Adrenal gland (tissue), 12 donors: ENCODE measurements around the gene SIPA1. TPM values are rescaled to one million over a fixed set of nuclear protein-coding genes. Genes with fewer than 3 reads are reported as not detected.

Source experiments
- DNase-seq, 7 donors: peaks; one replicate each; pipeline ENCODE4 v3.0.0-alpha.2; 2019 to 2020
- H3K27ac ChIP-seq, 5 donors: fragments of 200-600 bp; sonication (generic) in 4 of 5; 1 replicate in 3 of 5; 2 replicates in 2 of 5; pipeline versions ENCODE4 v1.5.1 to v1.8.0; 2016 to 2020; ENCODE audit warnings: mild to moderate bottlenecking in 1 of 5
- H3K27me3 ChIP-seq: fragments of 200-600 bp; 2 replicates; pipeline ENCODE4 v1.8.0; 2021
- H3K36me3 ChIP-seq, 2 donors: fragments of 200-600 bp; replicated peaks in 1 of 2; 1 replicate in 1 of 2; 2 replicates in 1 of 2; pipeline versions ENCODE4 v1.5.1 to v1.8.0; 2018 to 2022
- H3K4me1 ChIP-seq, 2 donors: fragments of 200-600 bp; replicated peaks in 1 of 2; 1 replicate in 1 of 2; 2 replicates in 1 of 2; pipeline versions ENCODE4 v1.5.1 to v1.8.0; 2018 to 2021
- H3K4me3 ChIP-seq, 4 donors: fragments of 200-600 bp; sonication (generic) in 3 of 4; one replicate each; pipeline ENCODE4 v1.5.1; 2016 to 2018
- H3K9me3 ChIP-seq, 3 donors: fragments of 200-600 bp; sonication (generic) in 1 of 3; replicated peaks in 1 of 3; 1 replicate in 2 of 3; 2 replicates in 1 of 3; pipeline versions ENCODE4 v1.5.1 to v1.8.0; 2016 to 2021
- CTCF ChIP-seq, 6 experiments: fragments of 450-650 bp in 4 of 6; fragments of 200-600 bp in 2 of 6; sonication (generic) in 1 of 6; IDR thresholded peaks; 1 replicate in 5 of 6; 2 replicates in 1 of 6; pipeline versions ENCODE4 v1.5.1 to v1.8.0; 2016 to 2021; ENCODE audit warnings: antibody characterized with exemption in 6 of 6, mild to moderate bottlenecking in 2 of 6, moderate library complexity in 1 of 6
- POLR2A ChIP-seq, 2 donors: fragments of 450-650 bp; IDR thresholded peaks; one replicate each; pipeline ENCODE4 v1.6.1; 2017; ENCODE audit warnings: antibody characterized with exemption in 2 of 2, mild to moderate bottlenecking in 2 of 2, moderate library complexity in 1 of 2
- WGBS, 4 donors: extraction: QIAGEN DNeasy Blood & Tissue Kit in 2 of 4; methylation state at CpG; one replicate each; pipeline versions ENCODE4 v1.1.5 to v1.1.7; 2013 to 2017; 5-methylcytosine and 5-hydroxymethylcytosine counted together
- intact Hi-C, 2 donors: fragments of 100-400 bp; cut with DNase I; formaldehyde crosslinking; loops; one replicate each; pipeline versions ENCODE4 v1.14.1 to v1.15.0; 2022 to 2023
- polyA plus RNA-seq, 3 donors: library from polyadenylated mRNA; stranded (reverse); fragments of 200-250 nt in 2 of 3; fragments of 350-450 nt in 1 of 3; fragmentation: Illumina TruSeq in 1 of 3; extraction: RNeasy Lipid Tissue Mini Kit (QIAGEN cat#74804) in 1 of 3; gene quantifications; one replicate each; pipeline ENCODE4 v1.2.3, GENCODE V29; 2013 to 2014
- total RNA-seq, 9 donors: library from RNA; depleted of rRNA in 4 of 9; stranded (reverse); fragments of >200 nt in 4 of 9; fragments of 120-200 nt in 1 of 9; fragmentation: NEBNext Ultra II Directional in 1 of 9; extraction: Animal tissue kit (Norgen Biotek cat#: 25700) in 1 of 9; gene quantifications; one replicate each; pipeline versions ENCODE4 v1.1.0 to v1.2.4, GENCODE V29; 2013 to 2023
- donor health status: healthy with polysubstance abuse.
- donor health status: Bipolar disorder and iron deficiency.
- donor health status: DM: yes; HTN: yes; CAD: no.
- donor health status: DM: no; HTN: no; CAD: no.
- donor health status: DM: no; HTN: no; CAD: no.
- donor health status: DM: yes; HTN: yes; CAD: no.

Gene SIPA1
- total and polyA plus RNA-seq, 12 donors: 8.7 to 377 (median 76.3) TPM

GRCh38 chr11:65633390-65634108 is 4.4 kb upstream of the SIPA1 start:
- Histone ChIP-seq H3K4me1 (peaks cover 14 to 16% of the 10 kb centered on the region in 2 donors), H3K9me3 (no peaks in the 10 kb centered on the region), H3K4me3 (no peak overlapping the region), H3K36me3 (peaks cover 0 to 78% of the 10 kb centered on the region in 2 donors), H3K27me3 (no peaks in the 10 kb centered on the region), H3K27ac (no peak overlapping the region)
- no peak for DNase-seq
- TF ChIP-seq CTCF (IDR thresholded peaks at IDR 0.05) (no peak), POLR2A (IDR thresholded peaks at IDR 0.05) (no peak)
- 82 to 94% (median 89%) methylated on average over 3 to 20 of the region's 20 CpGs for WGBS, 4 donors
- intact Hi-C loops: no loop called here

- intact Hi-C loops: no loop called here
- H3K27ac ChIP-seq: no peak overlapping the region
- H3K27me3 ChIP-seq: no peaks in the 10 kb centered on the region
- H3K4me3 ChIP-seq: no peak overlapping the region
- no peaks in the 10 kb centered on the region for H3K9me3 ChIP-seq
- WGBS, 4 donors: 86 to 94% (median 91%) methylated on average over 5 to 14 of the region's 14 CpGs
- no peak for DNase-seq
- peaks cover 20 to 21% of the 10 kb centered on the region in 2 donors for H3K4me1 ChIP-seq
- TF ChIP-seq CTCF (IDR thresholded peaks at IDR 0.05) (no peak), POLR2A (IDR thresholded peaks at IDR 0.05) (no peak)
- peaks cover 0 to 73% of the 10 kb centered on the region in 2 donors for H3K36me3 ChIP-seq
Observed at GRCh38 chr11:65634109-65634436, 3.8 kb upstream of the SIPA1 start.

- 80 to 92% (median 90%) methylated on average over 1 to 11 of the region's 11 CpGs for WGBS, 4 donors
- Histone ChIP-seq H3K36me3 (peaks cover 0 to 69% of the 10 kb centered on the region in 2 donors), H3K4me3 (no peak overlapping the region), H3K9me3 (no peaks in the 10 kb centered on the region), H3K27ac (no peak overlapping the region), H3K27me3 (no peaks in the 10 kb centered on the region), H3K4me1 (peaks cover 23 to 25% of the 10 kb centered on the region in 2 donors)
- intact Hi-C loops: no loop called here
- DNase-seq: no peak
- no peak for TF ChIP-seq POLR2A (IDR thresholded peaks at IDR 0.05)
Observed at GRCh38 chr11:65634440-65634839, 3.5 kb upstream of the SIPA1 start.

GRCh38 chr11:65634905-65635731 is 2.8 kb upstream of the SIPA1 start:
- H3K27me3 ChIP-seq: no peaks in the 10 kb centered on the region
- no peak for DNase-seq
- H3K27ac ChIP-seq: no peak overlapping the region
- H3K36me3 ChIP-seq: peaks cover 0 to 62% of the 10 kb centered on the region in 2 donors
- WGBS, 4 donors: 91 to 93% (median 91%) methylated on average over 31 to 46 of the region's 46 CpGs
- peaks cover 26 to 31% of the 10 kb centered on the region in 2 donors for H3K4me1 ChIP-seq
- intact Hi-C loops: no loop called here
- H3K4me3 ChIP-seq: no peak overlapping the region
- H3K9me3 ChIP-seq: no peaks in the 10 kb centered on the region
- no peak for TF ChIP-seq CTCF (IDR thresholded peaks at IDR 0.05)
- no peak for TF ChIP-seq POLR2A (IDR thresholded peaks at IDR 0.05)
